GM12892 (cell line): Measurements from ENCODE around the gene EYS.

Source experiments
- DNase-seq: peaks from one replicate; pipeline ENCODE4 v3.0.0; 2011; ENCODE audit not compliant: insufficient read length
- FAIRE-seq: peaks from 2 replicates; lab custom pipeline; 2011; peaks lifted over from hg19 to GRCh38; lab: Jason Lieb, UNC
- POLR2A ChIP-seq: IDR thresholded peaks from 2 replicates; pipeline ENCODE4 v1.6.1; 2011; ENCODE audit warnings: low read depth, low read length, control low read depth
- POLR2AphosphoS5 ChIP-seq: IDR thresholded peaks from 2 replicates; pipeline ENCODE4 v1.6.1; 2011; ENCODE audit warnings: low read depth, low read length, control low read depth
- TAF1 ChIP-seq: IDR thresholded peaks from 2 replicates; pipeline ENCODE4 v1.6.1; 2011; ENCODE audit warnings: low read depth, mild to moderate bottlenecking, control low read depth, low read length, borderline replicate concordance

Gene EYS

GRCh38 chr6:64220801-64221200 lies 1486.2 kb downstream of the EYS start:
- TF ChIP-seq TAF1 = no peak
- no peak for TF ChIP-seq POLR2AphosphoS5
- no peak for TF ChIP-seq POLR2A
- DNase-seq (no peak), FAIRE-seq (no peak)

- FAIRE-seq (no peak), DNase-seq (no peak)
- TF ChIP-seq POLR2AphosphoS5 = no peak
- no peak for TF ChIP-seq POLR2A
- TF ChIP-seq TAF1 = no peak
Observed at GRCh38 chr6:64217721-64218620, 1489.1 kb downstream of the EYS start.

- DNase-seq (no peak), FAIRE-seq (no peak)
- TF ChIP-seq POLR2A (no peak), TAF1 (no peak), POLR2AphosphoS5 (no peak)
Observed at GRCh38 chr6:64214373-64214772, 1492.7 kb downstream of the EYS start.

- DNase-seq = no peak
- TF ChIP-seq POLR2AphosphoS5 (no peak), POLR2A (no peak), TAF1 (no peak)
- no peak for FAIRE-seq
Observed at GRCh38 chr6:64213697-64214096, 1493.3 kb downstream of the EYS start.

GRCh38 chr6:64197246-64197645 lies 1509.8 kb downstream of the EYS start:
- DNase-seq (no peak), FAIRE-seq (no peak)
- no peak for TF ChIP-seq POLR2AphosphoS5
- no peak for TF ChIP-seq TAF1
- no peak for TF ChIP-seq POLR2A

GRCh38 chr6:64186592-64186991 lies 1520.4 kb downstream of the EYS start:
- no peak for FAIRE-seq
- TF ChIP-seq POLR2AphosphoS5 (no peak), POLR2A (no peak)
- DNase-seq = no peak

GRCh38 chr6:64185621-64186020 lies 1521.4 kb downstream of the EYS start:
- FAIRE-seq (no peak), DNase-seq (no peak)
- TF ChIP-seq TAF1 (no peak), POLR2A (no peak), POLR2AphosphoS5 (no peak)

GRCh38 chr6:64175296-64175695 lies 1531.7 kb downstream of the EYS start:
- no peak for TF ChIP-seq POLR2A
- no peak for TF ChIP-seq POLR2AphosphoS5
- TF ChIP-seq TAF1 = no peak
- FAIRE-seq (no peak), DNase-seq (no peak)

- no peak for FAIRE-seq
- TF ChIP-seq POLR2A (no peak), POLR2AphosphoS5 (no peak), TAF1 (no peak)
- no peak for DNase-seq
Observed at GRCh38 chr6:64170316-64170715, 1536.7 kb downstream of the EYS start.

GRCh38 chr6:64160486-64160885 lies 1546.5 kb downstream of the EYS start:
- TF ChIP-seq TAF1 = no peak
- TF ChIP-seq POLR2A = no peak
- no peak for TF ChIP-seq POLR2AphosphoS5
- FAIRE-seq = no peak
- DNase-seq = no peak

- FAIRE-seq (no peak), DNase-seq (no peak)
- TF ChIP-seq POLR2AphosphoS5 = no peak
- TF ChIP-seq POLR2A = no peak
- no peak for TF ChIP-seq TAF1
Observed at GRCh38 chr6:64155063-64155462, 1552.0 kb downstream of the EYS start.

GRCh38 chr6:64146876-64147275 lies 1560.2 kb downstream of the EYS start:
- FAIRE-seq (no peak), DNase-seq (no peak)
- no peak for TF ChIP-seq TAF1
- TF ChIP-seq POLR2AphosphoS5 = no peak
- no peak for TF ChIP-seq POLR2A
